ENCODE data around the gene VTCN1. TPM values are rescaled to one million over a fixed set of nuclear protein-coding genes. Genes with fewer than 3 reads are reported as not detected.

The VTCN1 gene
- polyA plus RNA-seq, 3 donors: not detected

DNA sequence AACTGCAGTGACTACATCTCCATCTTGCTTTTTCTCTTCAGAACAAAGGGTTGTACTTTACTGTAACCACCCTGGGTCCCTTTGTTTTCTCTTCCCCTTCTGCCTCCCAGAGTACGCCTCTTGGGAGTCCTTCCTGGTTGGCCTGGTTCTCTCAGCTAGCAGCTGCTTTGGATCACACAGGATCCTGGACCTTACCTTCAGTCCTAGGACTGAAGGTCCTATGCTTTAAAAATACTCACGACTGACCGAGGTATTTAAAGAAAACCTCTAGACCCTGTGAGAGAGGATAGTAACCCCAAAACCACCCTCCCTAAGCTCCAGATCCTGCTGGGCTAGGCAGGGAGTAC is 94.0 kb downstream of the VTCN1 start:
- Histone ChIP-seq H4K20me1 (ENCODE audit: insufficient read depth, low read length) (no peaks in the 10 kb centered on the region), H3K4me3 (replicated peaks in 1 of 3; ENCODE audit: low read depth in 2 of 3, low read length in 3 of 3) (no peak overlapping the region), H3K4me2 (replicated peaks; ENCODE audit: extremely low read depth, low read length, poor library complexity, severe bottlenecking) (no peak overlapping the region), H3K4me1 (ENCODE audit: control insufficient read depth in 1 of 2, insufficient read depth in 2 of 2, low read length in 2 of 2) (peaks cover 7% of the 10 kb centered on the region in 2 donors), H2AFZ (ENCODE audit: insufficient read depth, low read depth, low read length, poor library complexity, severe bottlenecking) (no peak overlapping the region), H3K79me2 (ENCODE audit: insufficient read depth, low read length) (no peaks in the 10 kb centered on the region), H3K27ac (ENCODE audit: low read depth in 1 of 2, low read length in 2 of 2) (no peak overlapping the region), H3K36me3 (replicated peaks in 1 of 2; ENCODE audit: control insufficient read depth in 1 of 2, insufficient read depth in 2 of 2, low read length in 2 of 2) (no peaks in the 10 kb centered on the region), H3K27me3 (ENCODE audit: control insufficient read depth in 2 of 2, insufficient read depth in 2 of 2, low read length in 2 of 2) (peaks cover 0 to 2% of the 10 kb centered on the region in 2 donors), H3K9ac (ENCODE audit: insufficient read depth, low read length, poor library complexity, severe bottlenecking) (no peak overlapping the region), H3K9me3 (replicated peaks in 1 of 2; ENCODE audit: control insufficient read depth in 1 of 2, insufficient read depth in 1 of 2, low read length in 2 of 2) (no peaks in the 10 kb centered on the region)
- Mint-ChIP-seq H3K9me3 (peaks cover 0 to 4% (median 0%) of the 10 kb centered on the region in 7 donors), H3K36me3 (no peaks in the 10 kb centered on the region), H3K27me3 (ENCODE audit: low read depth in 3 of 3) (peaks cover 0 to 5% (median 0%) of the 10 kb centered on the region in 3 donors), H3K4me1 (peaks cover 9% of the 10 kb centered on the region), H3K27ac (no peak overlapping the region), H3K4me3 (no peak overlapping the region)
- WGBS (ENCODE audit: insufficient coverage): 75% methylated on average over 1 of the region's 3 CpGs
- intact Hi-C loops (cut with micrococcal nuclease): no loop called here
- no peak for DNase-seq
- TF ChIP-seq, protein P1, sequence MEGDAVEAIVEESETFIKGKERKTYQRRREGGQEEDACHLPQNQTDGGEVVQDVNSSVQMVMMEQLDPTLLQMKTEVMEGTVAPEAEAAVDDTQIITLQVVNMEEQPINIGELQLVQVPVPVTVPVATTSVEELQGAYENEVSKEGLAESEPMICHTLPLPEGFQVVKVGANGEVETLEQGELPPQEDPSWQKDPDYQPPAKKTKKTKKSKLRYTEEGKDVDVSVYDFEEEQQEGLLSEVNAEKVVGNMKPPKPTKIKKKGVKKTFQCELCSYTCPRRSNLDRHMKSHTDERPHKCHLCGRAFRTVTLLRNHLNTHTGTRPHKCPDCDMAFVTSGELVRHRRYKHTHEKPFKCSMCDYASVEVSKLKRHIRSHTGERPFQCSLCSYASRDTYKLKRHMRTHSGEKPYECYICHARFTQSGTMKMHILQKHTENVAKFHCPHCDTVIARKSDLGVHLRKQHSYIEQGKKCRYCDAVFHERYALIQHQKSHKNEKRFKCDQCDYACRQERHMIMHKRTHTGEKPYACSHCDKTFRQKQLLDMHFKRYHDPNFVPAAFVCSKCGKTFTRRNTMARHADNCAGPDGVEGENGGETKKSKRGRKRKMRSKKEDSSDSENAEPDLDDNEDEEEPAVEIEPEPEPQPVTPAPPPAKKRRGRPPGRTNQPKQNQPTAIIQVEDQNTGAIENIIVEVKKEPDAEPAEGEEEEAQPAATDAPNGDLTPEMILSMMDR (IDR thresholded peaks at IDR 0.05): no peak

DNA sequence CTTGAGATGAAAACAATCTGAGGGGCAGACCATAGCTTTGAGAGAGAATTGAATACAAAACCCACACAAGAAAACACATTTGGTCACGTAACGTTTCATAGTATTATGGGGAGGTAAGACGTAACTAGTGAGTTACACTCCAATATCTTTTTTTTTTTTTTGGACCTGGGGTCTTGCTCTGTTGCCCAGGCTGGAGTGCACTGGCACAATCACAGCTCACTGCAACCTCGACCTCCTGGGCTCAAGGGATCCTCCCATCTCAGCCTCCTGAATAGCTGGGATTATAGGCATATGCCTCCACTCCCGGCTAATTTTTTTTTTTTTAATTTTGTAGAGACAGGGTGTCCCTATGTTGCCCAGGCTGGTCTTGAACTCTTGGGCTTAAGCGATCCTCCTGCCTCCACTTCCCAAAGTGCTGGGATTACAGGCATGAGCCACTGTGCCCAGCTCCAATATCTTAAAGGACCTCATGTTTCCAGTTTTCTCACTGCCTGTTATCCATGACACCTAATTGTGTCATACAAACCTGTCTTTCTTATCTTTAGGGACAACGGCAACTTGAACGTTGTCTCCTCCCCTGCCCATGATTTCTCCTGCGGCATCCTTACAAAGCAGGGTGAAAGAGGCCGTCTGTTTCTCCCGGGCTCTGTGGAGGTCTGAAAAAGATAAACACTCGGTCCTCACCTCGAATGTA is 94.5 kb downstream of the VTCN1 start:
- Histone ChIP-seq H2AFZ (ENCODE audit: insufficient read depth, low read depth, low read length, poor library complexity, severe bottlenecking) (no peak overlapping the region), H3K9me3 (replicated peaks in 1 of 2; ENCODE audit: control insufficient read depth in 1 of 2, insufficient read depth in 1 of 2, low read length in 2 of 2) (no peaks in the 10 kb centered on the region), H3K9ac (ENCODE audit: insufficient read depth, low read length, poor library complexity, severe bottlenecking) (no peak overlapping the region), H3K4me3 (replicated peaks in 1 of 3; ENCODE audit: low read depth in 2 of 3, low read length in 3 of 3) (no peak overlapping the region), H3K27me3 (ENCODE audit: control insufficient read depth in 2 of 2, insufficient read depth in 2 of 2, low read length in 2 of 2) (peaks cover 0 to 2% of the 10 kb centered on the region in 2 donors), H3K36me3 (replicated peaks in 1 of 2; ENCODE audit: control insufficient read depth in 1 of 2, insufficient read depth in 2 of 2, low read length in 2 of 2) (no peaks in the 10 kb centered on the region), H3K79me2 (ENCODE audit: insufficient read depth, low read length) (no peaks in the 10 kb centered on the region), H3K4me1 (ENCODE audit: control insufficient read depth in 1 of 2, insufficient read depth in 2 of 2, low read length in 2 of 2) (peaks cover 6% of the 10 kb centered on the region in 2 donors), H3K4me2 (replicated peaks; ENCODE audit: extremely low read depth, low read length, poor library complexity, severe bottlenecking) (no peak overlapping the region), H4K20me1 (ENCODE audit: insufficient read depth, low read length) (no peaks in the 10 kb centered on the region), H3K27ac (ENCODE audit: low read depth in 1 of 2, low read length in 2 of 2) (no peak overlapping the region)
- DNase-seq: no peak
- TF ChIP-seq, protein P1 (IDR thresholded peaks at IDR 0.05): no peak
- Mint-ChIP-seq H3K9me3 (peaks cover 0 to 4% (median 0%) of the 10 kb centered on the region in 7 donors), H3K4me3 (no peak overlapping the region), H3K27ac (no peak overlapping the region), H3K27me3 (ENCODE audit: low read depth in 3 of 3) (peaks cover 0 to 5% (median 0%) of the 10 kb centered on the region in 3 donors), H3K36me3 (peaks cover 0 to 2% of the 10 kb centered on the region in 2 donors), H3K4me1 (peaks cover 8% of the 10 kb centered on the region)
- intact Hi-C loops (cut with micrococcal nuclease): no loop called here
- 94% methylated on average over 6 of the region's 13 CpGs for WGBS (ENCODE audit: insufficient coverage)
